ENCODE results near the gene ATP6V1F. TPM values are rescaled to one million over a fixed set of nuclear protein-coding genes. Genes with fewer than 3 reads are reported as not detected.

The ATP6V1F gene
- total and polyA plus RNA-seq, 3 donors from 2014 or later = 133 to 414 (median 166) TPM

GRCh38 chr7:128887169-128888038 lies 24.7 kb downstream of the ATP6V1F start:
- no peak for TF ChIP-seq POLR2A (IDR thresholded peaks at IDR 0.05)
- TF ChIP-seq, protein P1, sequence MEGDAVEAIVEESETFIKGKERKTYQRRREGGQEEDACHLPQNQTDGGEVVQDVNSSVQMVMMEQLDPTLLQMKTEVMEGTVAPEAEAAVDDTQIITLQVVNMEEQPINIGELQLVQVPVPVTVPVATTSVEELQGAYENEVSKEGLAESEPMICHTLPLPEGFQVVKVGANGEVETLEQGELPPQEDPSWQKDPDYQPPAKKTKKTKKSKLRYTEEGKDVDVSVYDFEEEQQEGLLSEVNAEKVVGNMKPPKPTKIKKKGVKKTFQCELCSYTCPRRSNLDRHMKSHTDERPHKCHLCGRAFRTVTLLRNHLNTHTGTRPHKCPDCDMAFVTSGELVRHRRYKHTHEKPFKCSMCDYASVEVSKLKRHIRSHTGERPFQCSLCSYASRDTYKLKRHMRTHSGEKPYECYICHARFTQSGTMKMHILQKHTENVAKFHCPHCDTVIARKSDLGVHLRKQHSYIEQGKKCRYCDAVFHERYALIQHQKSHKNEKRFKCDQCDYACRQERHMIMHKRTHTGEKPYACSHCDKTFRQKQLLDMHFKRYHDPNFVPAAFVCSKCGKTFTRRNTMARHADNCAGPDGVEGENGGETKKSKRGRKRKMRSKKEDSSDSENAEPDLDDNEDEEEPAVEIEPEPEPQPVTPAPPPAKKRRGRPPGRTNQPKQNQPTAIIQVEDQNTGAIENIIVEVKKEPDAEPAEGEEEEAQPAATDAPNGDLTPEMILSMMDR (IDR thresholded peaks at IDR 0.05) = no peak
- no peak for DNase-seq
- Histone ChIP-seq H3K36me3 (ENCODE audit: low read depth, missing control alignments) (no peaks in the 10 kb centered on the region), H3K4me3 (no peak overlapping the region), H3K4me1 (no peaks in the 10 kb centered on the region), H3K27me3 (no peaks in the 10 kb centered on the region), H3K27ac (no peak overlapping the region), H3K9me3 (no peaks in the 10 kb centered on the region)
- intact Hi-C loops (cut with DNase I; ENCODE audit: low total_unique reads) = loop anchor here (10.0 kb wide), 1 partner anchor 273 kb away; no protein-coding TSS in a partner anchor
- WGBS, 2 donors = 86 to 91% methylated on average over 6 to 7 of the region's 7 CpGs

DNA sequence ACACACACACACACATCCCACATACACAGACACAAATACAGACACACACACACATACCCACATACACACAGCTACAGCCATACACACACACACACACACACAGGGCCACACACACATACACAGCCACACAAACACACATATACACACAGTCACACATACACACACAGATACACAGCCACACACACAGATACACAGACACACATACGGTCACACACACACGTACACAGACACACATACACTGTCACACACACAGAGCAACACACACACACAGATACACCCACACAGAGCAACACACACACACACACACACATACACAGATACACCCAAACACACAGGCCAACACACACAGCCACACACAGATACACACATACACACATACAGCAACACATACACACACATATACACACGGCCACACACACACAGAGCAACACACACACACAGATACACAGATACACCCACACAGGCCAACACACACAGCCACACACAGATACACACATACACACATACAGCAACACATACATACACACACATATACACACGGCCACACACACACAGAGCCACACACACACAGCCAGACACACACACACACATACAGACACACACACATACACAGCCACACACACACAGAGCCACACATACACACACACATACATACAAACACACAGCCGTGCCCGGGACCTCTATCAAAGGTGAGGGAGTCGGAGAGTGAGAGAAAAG lies 25.5 kb downstream of the ATP6V1F start:
- no peak for TF ChIP-seq POLR2A (IDR thresholded peaks at IDR 0.05)
- TF ChIP-seq, protein P1 (IDR thresholded peaks at IDR 0.05) = no peak
- Histone ChIP-seq H3K4me1 (no peaks in the 10 kb centered on the region), H3K27ac (no peak overlapping the region), H3K36me3 (ENCODE audit: low read depth, missing control alignments) (no peaks in the 10 kb centered on the region), H3K9me3 (no peaks in the 10 kb centered on the region), H3K4me3 (no peak overlapping the region), H3K27me3 (no peaks in the 10 kb centered on the region)
- DNase-seq = no peak
- intact Hi-C loops (cut with DNase I; ENCODE audit: low total_unique reads) = loop anchor here (10.0 kb wide), 1 partner anchor 273 kb away; no protein-coding TSS in a partner anchor
- WGBS, 2 donors = 85 to 87% methylated on average over 6 to 7 of the region's 7 CpGs

DNA sequence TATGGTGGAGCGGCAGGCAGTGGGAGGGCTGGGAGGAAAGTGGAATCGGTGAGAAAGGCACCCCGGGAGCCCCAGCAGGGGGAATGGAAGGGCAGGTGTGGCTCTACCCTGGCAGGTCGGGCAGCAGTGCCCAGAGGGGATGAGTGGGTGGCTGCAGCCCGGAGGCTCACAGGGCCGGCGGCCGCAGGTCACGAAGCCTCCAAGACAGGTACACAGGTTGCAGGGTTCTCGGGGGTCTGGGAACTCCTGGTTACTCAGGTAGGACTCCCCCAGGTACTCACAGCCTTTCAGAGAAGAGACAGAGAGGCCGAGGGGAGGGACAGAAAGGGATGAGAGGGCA lies 26.1 kb downstream of the ATP6V1F start:
- intact Hi-C loops (cut with DNase I; ENCODE audit: low total_unique reads) = loop anchor here (10.0 kb wide), 1 partner anchor 274 kb away; no protein-coding TSS in a partner anchor
- 75 to 86% methylated on average over 11 of the region's 11 CpGs for WGBS, 2 donors
- Histone ChIP-seq H3K27me3 (no peaks in the 10 kb centered on the region), H3K4me3 (no peak overlapping the region), H3K27ac (no peak overlapping the region), H3K4me1 (no peaks in the 10 kb centered on the region), H3K9me3 (no peaks in the 10 kb centered on the region), H3K36me3 (ENCODE audit: low read depth, missing control alignments) (no peaks in the 10 kb centered on the region)
- no peak for DNase-seq
- TF ChIP-seq POLR2A (IDR thresholded peaks at IDR 0.05) = no peak
- TF ChIP-seq, protein P1 (IDR thresholded peaks at IDR 0.05) = no peak

DNA sequence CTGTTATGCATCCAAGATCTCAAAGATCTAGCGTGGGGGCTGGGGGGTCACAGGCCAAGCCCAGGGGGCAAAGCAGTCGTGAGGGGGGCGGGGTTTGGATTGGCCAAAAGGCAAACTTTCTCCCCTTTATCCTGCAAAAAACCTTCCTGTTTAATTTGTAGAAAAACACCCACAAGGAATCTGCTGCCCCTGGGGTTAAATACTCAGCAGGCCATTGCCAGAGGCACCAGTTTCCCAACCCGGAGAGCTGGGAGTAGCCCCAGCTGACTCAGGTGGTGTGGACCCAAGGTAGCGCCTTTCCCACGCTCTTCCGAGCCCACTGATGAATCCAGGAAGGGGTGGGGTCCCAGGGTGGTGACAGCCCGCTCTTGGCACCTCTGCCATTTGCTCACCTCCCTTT lies 26.5 kb downstream of the ATP6V1F start:
- no peak for TF ChIP-seq POLR2A (IDR thresholded peaks at IDR 0.05)
- TF ChIP-seq, protein P1 (IDR thresholded peaks at IDR 0.05) = no peak
- intact Hi-C loops (cut with DNase I; ENCODE audit: low total_unique reads) = loop anchor here (10.0 kb wide), 1 partner anchor 274 kb away; no protein-coding TSS in a partner anchor
- 83 to 84% methylated on average over 8 of the region's 8 CpGs for WGBS, 2 donors
- Histone ChIP-seq H3K4me1 (no peaks in the 10 kb centered on the region), H3K4me3 (no peak overlapping the region), H3K27me3 (no peaks in the 10 kb centered on the region), H3K9me3 (no peaks in the 10 kb centered on the region), H3K27ac (no peak overlapping the region), H3K36me3 (ENCODE audit: low read depth, missing control alignments) (no peaks in the 10 kb centered on the region)
- no peak for DNase-seq

Data from testis (tissue), 3 donors.